Brain microvascular endothelial cell (primary cell): Measurements from ENCODE around the gene PRR22.

Experiments
- DNase-seq: peaks from one replicate; pipeline ENCODE4 v3.0.0-alpha.2; 2020
- H3K27ac ChIP-seq: fragments of 250-450 bp; sonication (Bioruptor Pico); 2 replicates; pipeline ENCODE4 v1.5.1; 2020; ENCODE audit warnings: mild to moderate bottlenecking, moderate library complexity
- H3K27me3 ChIP-seq: fragments of 250-450 bp; sonication (Bioruptor Pico); replicated peaks from 2 replicates; pipeline ENCODE4 v1.5.1; 2020; ENCODE audit warnings: mild to moderate bottlenecking
- H3K36me3 ChIP-seq: fragments of 250-450 bp; sonication (Bioruptor Pico); replicated peaks from 2 replicates; pipeline ENCODE4 v1.5.1; 2020; ENCODE audit warnings: mild to moderate bottlenecking
- H3K4me3 ChIP-seq: 2 replicates; pipeline ENCODE4 v1.5.1; 2011; ENCODE audit warnings: low read depth, mild to moderate bottlenecking, control low read depth, low read length, moderate library complexity
- CTCF ChIP-seq: IDR thresholded peaks from 2 replicates; pipeline ENCODE4 v1.5.1; 2011; ENCODE audit warnings: low read depth, mild to moderate bottlenecking, moderate library complexity, low read length, control low read depth, inconsistent platforms; ENCODE audit errors: missing control alignments
- in situ Hi-C: cut with HindIII; loops from 2 replicates; pipeline ENCODE4 v1.10.0; 2017; ENCODE audit warnings: low sequenced_read_pairs, low pct_ligation_motif_present

The PRR22 gene

GRCh38 chr19:5824751-5825150, 40.2 kb upstream of the PRR22 start:
- no peak for DNase-seq
- in situ Hi-C loops = no loop called here
- Histone ChIP-seq H3K27ac (no peak overlapping the region), H3K4me3 (no peak overlapping the region), H3K27me3 (peaks cover 1% of the 10 kb centered on the region), H3K36me3 (no peaks in the 10 kb centered on the region)
- no peak for TF ChIP-seq CTCF

GRCh38 chr19:5823579-5824281, 39.2 kb upstream of the PRR22 start:
- Histone ChIP-seq H3K27ac (no peak overlapping the region), H3K4me3 (no peak overlapping the region), H3K27me3 (no peaks in the 10 kb centered on the region), H3K36me3 (no peaks in the 10 kb centered on the region)
- no peak for DNase-seq
- in situ Hi-C loops = no loop called here
- TF ChIP-seq CTCF = peak; percentile 25

GRCh38 chr19:5822181-5822844, 37.8 kb upstream of the PRR22 start:
- Histone ChIP-seq H3K36me3 (no peaks in the 10 kb centered on the region), H3K27me3 (no peaks in the 10 kb centered on the region), H3K27ac (no peak overlapping the region), H3K4me3 (no peak overlapping the region)
- no peak for DNase-seq
- TF ChIP-seq CTCF = no peak
- in situ Hi-C loops = no loop called here

GRCh38 chr19:5821521-5822180, 37.1 kb upstream of the PRR22 start:
- in situ Hi-C loops = no loop called here
- TF ChIP-seq CTCF = no peak
- Histone ChIP-seq H3K27ac (no peak overlapping the region), H3K4me3 (no peak overlapping the region), H3K36me3 (no peaks in the 10 kb centered on the region), H3K27me3 (no peaks in the 10 kb centered on the region)
- no peak for DNase-seq

GRCh38 chr19:5820785-5821184, 36.2 kb upstream of the PRR22 start:
- in situ Hi-C loops = no loop called here
- no peak for DNase-seq
- no peak for TF ChIP-seq CTCF
- Histone ChIP-seq H3K36me3 (no peaks in the 10 kb centered on the region), H3K4me3 (no peak overlapping the region), H3K27ac (no peak overlapping the region), H3K27me3 (no peaks in the 10 kb centered on the region)
